ENCODE results near the gene CCDC142.

DNA sequence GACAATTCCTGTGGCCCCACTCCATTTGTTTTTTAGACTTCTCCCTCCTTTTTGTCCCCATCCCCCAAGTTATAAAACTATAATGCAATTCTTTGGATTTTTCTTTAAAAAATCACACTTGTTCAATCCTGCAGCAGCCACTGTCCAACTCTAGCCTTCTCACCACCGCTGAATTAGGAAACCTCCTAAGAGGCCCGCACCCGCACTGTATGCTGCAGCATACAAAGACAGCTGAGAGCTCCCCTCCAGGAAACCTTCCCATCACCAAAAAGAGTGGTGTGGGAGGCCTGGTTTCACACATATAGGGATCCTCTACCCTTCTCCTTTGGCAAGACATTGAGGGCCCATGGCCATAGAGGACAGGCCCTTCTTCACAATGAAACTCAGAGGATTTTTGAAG, 21.8 kb upstream of the CCDC142 start:
- TF ChIP-seq, protein P1, sequence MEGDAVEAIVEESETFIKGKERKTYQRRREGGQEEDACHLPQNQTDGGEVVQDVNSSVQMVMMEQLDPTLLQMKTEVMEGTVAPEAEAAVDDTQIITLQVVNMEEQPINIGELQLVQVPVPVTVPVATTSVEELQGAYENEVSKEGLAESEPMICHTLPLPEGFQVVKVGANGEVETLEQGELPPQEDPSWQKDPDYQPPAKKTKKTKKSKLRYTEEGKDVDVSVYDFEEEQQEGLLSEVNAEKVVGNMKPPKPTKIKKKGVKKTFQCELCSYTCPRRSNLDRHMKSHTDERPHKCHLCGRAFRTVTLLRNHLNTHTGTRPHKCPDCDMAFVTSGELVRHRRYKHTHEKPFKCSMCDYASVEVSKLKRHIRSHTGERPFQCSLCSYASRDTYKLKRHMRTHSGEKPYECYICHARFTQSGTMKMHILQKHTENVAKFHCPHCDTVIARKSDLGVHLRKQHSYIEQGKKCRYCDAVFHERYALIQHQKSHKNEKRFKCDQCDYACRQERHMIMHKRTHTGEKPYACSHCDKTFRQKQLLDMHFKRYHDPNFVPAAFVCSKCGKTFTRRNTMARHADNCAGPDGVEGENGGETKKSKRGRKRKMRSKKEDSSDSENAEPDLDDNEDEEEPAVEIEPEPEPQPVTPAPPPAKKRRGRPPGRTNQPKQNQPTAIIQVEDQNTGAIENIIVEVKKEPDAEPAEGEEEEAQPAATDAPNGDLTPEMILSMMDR (IDR thresholded peaks at IDR 0.05; ENCODE audit: low read length), result no peak
- TF ChIP-seq EZH2 (optimal IDR thresholded peaks at IDR 0.05; ENCODE audit: low read depth, low read length) (no peak), EZH2phosphoT487 (IDR thresholded peaks at IDR 0.05; ENCODE audit: low read length) (no peak)

Measured in MM.1S (cell line).